Parathyroid adenoma (tissue), 2 donors: ENCODE measurements around the gene SERPINE1.

Source experiments
- H2AFZ ChIP-seq: fragments of 300-600 bp; sonication (generic); one replicate; pipeline ENCODE4 v1.7.0; 2017; ENCODE audit warnings: antibody characterized with exemption, mild to moderate bottlenecking
- H3K27ac ChIP-seq: fragments of 300-600 bp; sonication (generic); one replicate; pipeline ENCODE4 v1.7.0; 2017
- H3K27me3 ChIP-seq: fragments of 300-600 bp; sonication (generic); one replicate; pipeline ENCODE4 v1.7.0; 2017; ENCODE audit warnings: low read length; ENCODE audit not compliant: control insufficient read depth, insufficient read depth
- H3K36me3 ChIP-seq: fragments of 300-600 bp; sonication (generic); one replicate; pipeline ENCODE4 v1.7.0; 2017; ENCODE audit warnings: low read length; ENCODE audit not compliant: control insufficient read depth, insufficient read depth
- H3K4me1 ChIP-seq: fragments of 300-600 bp; sonication (generic); one replicate; pipeline ENCODE4 v1.7.0; 2017; ENCODE audit warnings: control low read depth
- H3K4me2 ChIP-seq: fragments of 300-600 bp; sonication (generic); one replicate; pipeline ENCODE4 v1.7.0; 2017; ENCODE audit warnings: low read length
- H3K4me3 ChIP-seq: fragments of 300-600 bp; sonication (generic); one replicate; pipeline ENCODE4 v1.7.0; 2017; ENCODE audit warnings: low read depth, low read length
- H3K79me2 ChIP-seq: fragments of 300-600 bp; sonication (generic); one replicate; pipeline ENCODE4 v1.7.0; 2017; ENCODE audit warnings: control low read depth
- H3K9ac ChIP-seq: fragments of 300-600 bp; sonication (generic); one replicate; pipeline ENCODE4 v1.7.0; 2017; ENCODE audit warnings: mild to moderate bottlenecking
- H3K9me3 ChIP-seq: fragments of 300-600 bp; sonication (generic); one replicate; pipeline ENCODE4 v1.7.0; 2017; ENCODE audit warnings: low read length; ENCODE audit not compliant: control insufficient read depth
- CTCF ChIP-seq: fragments of 300-600 bp; sonication (generic); IDR thresholded peaks from one replicate; pipeline ENCODE4 v1.7.0; 2017; ENCODE audit warnings: antibody characterized with exemption, mild to moderate bottlenecking
- donor health status: primary hyperparathyroidism.

SERPINE1 gene

GRCh38 chr7:101133621-101134398, 6.9 kb downstream of the SERPINE1 start:
- H3K4me3 ChIP-seq, result no peak overlapping the region

GRCh38 chr7:101134399-101134980, 7.6 kb downstream of the SERPINE1 start:
- TF ChIP-seq CTCF, result no peak
- no peaks in the 10 kb centered on the region for H3K4me1 ChIP-seq
- H2AFZ ChIP-seq, result no peak overlapping the region
- no peaks in the 10 kb centered on the region for H3K9me3 ChIP-seq
- no peak overlapping the region for H3K27ac ChIP-seq
- no peak overlapping the region for H3K4me2 ChIP-seq
- no peaks in the 10 kb centered on the region for H3K36me3 ChIP-seq
- H3K4me3 ChIP-seq, result no peak overlapping the region
- no peaks in the 10 kb centered on the region for H3K79me2 ChIP-seq
- no peaks in the 10 kb centered on the region for H3K27me3 ChIP-seq
- no peak overlapping the region for H3K9ac ChIP-seq

More at GRCh38 chr7:101133621-101134398, 6.9 kb downstream of the SERPINE1 start:
- no peaks in the 10 kb centered on the region for H3K9me3 ChIP-seq
- no peaks in the 10 kb centered on the region for H3K36me3 ChIP-seq
- no peaks in the 10 kb centered on the region for H3K79me2 ChIP-seq
- no peak overlapping the region for H3K27ac ChIP-seq
- no peak overlapping the region for H3K9ac ChIP-seq
- no peak overlapping the region for H3K4me2 ChIP-seq
- TF ChIP-seq CTCF, result no peak
- no peaks in the 10 kb centered on the region for H3K4me1 ChIP-seq
- no peaks in the 10 kb centered on the region for H3K27me3 ChIP-seq
- H2AFZ ChIP-seq, result no peak overlapping the region

- no peak for TF ChIP-seq CTCF
- Histone ChIP-seq H3K9ac (no peak overlapping the region), H3K4me2 (no peak overlapping the region), H2AFZ (no peak overlapping the region), H3K27me3 (no peaks in the 10 kb centered on the region), H3K4me3 (no peak overlapping the region), H3K4me1 (no peaks in the 10 kb centered on the region), H3K27ac (no peak overlapping the region), H3K79me2 (no peaks in the 10 kb centered on the region), H3K36me3 (no peaks in the 10 kb centered on the region), H3K9me3 (no peaks in the 10 kb centered on the region)
These were observed 10.8 kb downstream of the SERPINE1 start for GRCh38 chr7:101137651-101138212.

- no peak overlapping the region for H3K9ac ChIP-seq
- H3K9me3 ChIP-seq, result no peaks in the 10 kb centered on the region
- H3K27me3 ChIP-seq, result no peaks in the 10 kb centered on the region
- H3K4me2 ChIP-seq, result no peak overlapping the region
- H3K4me1 ChIP-seq, result no peaks in the 10 kb centered on the region
- no peaks in the 10 kb centered on the region for H3K36me3 ChIP-seq
- no peaks in the 10 kb centered on the region for H3K79me2 ChIP-seq
- peak; percentile 84 for TF ChIP-seq CTCF
- H3K27ac ChIP-seq, result no peak overlapping the region
- H2AFZ ChIP-seq, result peak overlapping the region; percentile 33
- H3K4me3 ChIP-seq, result no peak overlapping the region
These were observed 11.4 kb downstream of the SERPINE1 start for GRCh38 chr7:101138213-101138870.
